ENCODE results near the gene TMEM252.

Gene TMEM252, protein sequence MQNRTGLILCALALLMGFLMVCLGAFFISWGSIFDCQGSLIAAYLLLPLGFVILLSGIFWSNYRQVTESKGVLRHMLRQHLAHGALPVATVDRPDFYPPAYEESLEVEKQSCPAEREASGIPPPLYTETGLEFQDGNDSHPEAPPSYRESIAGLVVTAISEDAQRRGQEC

GRCh38 chr9:68540712-68541535, at the start of gene TMEM252:
Gene TMEM252 (minus strand): TSS chr9:68540883. CDS start chr9:68540814, 69 bp downstream.
- no peak for DNase-seq

DNA sequence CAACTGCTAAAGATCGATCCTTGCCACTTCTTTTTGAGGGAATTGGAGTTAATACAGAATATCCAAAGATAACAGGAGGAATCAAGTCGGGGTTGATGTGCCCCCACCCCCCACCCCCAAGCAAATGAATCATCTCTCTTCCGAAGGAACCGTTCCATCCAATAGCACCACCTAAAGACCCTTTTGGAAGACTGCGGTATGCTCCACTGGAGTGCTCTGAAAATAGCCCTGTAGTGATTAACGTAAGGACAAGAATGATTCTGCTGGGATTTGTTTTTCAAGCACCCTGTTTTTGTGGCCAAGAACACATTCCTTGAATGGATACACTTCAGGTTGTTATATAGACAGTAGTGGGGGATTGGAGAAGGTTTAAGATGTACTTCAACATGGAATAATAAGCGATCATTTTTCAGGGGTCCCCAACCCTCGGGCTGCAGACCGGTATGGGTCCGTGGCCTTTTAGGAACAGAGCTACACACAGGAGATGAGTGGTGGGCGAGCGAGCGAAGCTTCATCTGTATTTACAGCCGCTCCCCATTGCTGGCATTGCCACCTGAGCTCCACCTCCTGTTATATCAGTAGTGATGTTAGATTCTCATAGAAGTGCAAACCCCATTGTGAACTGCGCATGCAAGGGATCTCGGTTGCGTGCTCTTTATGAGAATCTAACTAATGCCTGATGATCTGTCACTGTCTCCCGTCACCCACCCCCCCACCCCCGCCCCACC, 44.5 kb upstream of the TMEM252 start:
- no peak for DNase-seq

- DNase-seq, result peak; percentile 59
Observed at GRCh38 chr9:68584189-68585033, 43.7 kb upstream of the TMEM252 start.

DNA sequence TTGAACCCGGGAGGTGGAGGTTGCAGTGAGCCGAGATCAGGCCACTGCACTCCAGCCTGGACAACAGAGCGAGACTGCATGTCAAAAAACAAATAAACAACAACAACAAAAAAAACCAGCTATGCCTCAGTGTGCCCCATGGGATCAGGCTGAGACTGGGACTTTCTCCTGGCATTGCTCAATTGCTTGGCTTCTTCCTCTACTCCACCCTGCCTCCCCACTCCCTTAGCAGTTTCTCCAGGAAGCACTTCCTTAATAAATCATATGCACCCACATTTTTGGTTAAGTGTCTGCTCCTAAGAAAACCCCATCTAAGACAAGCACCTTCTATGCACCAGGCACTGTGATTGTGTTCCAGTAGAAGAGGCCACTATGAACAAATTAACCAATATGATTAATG, 41.0 kb upstream of the TMEM252 start:
- DNase-seq, result no peak

GRCh38 chr9:68577774-68578591, 37.3 kb upstream of the TMEM252 start:
- DNase-seq, result no peak

GRCh38 chr9:68575817-68576216, 35.1 kb upstream of the TMEM252 start:
- DNase-seq, result no peak

GRCh38 chr9:68574150-68574549, 33.5 kb upstream of the TMEM252 start:
- DNase-seq, result no peak

DNA sequence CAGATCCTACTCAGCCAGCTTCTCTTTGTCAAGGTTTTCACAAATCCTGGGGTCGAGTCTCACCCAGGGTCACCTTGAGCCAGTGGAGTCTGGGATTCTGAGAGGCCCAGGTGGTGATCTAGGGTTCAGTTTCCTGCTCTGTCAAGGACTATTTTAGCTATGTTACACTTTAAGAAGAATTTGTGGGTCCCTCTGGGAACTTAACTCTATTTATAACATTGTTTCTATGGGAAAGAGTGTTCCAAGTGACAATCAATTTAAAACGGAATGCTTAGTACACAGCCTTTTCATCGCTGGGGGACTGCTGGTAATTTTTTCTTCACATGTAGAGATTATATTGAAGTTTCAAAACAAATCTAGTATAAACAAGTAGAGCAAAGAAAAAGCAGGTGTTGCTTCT, 26.9 kb upstream of the TMEM252 start:
- no peak for DNase-seq

DNA sequence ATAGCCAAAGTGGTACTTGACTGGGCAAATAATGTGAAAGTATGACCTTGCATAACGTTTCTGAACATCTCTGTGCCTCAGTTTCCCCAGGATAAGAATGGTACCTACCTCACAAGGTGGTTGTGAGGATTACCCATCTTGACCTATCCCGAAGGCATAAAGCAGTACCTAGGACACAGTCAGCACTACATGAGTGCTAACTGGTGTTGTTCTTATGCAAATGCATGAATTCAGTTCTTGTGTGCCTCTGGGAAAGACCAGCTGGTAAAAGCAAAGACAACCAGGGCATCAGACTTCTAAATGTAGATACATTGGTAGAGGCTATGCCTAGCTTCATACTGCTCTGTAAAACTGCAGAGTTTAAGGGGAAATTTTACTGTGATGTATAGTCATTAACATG, 21.8 kb upstream of the TMEM252 start:
- DNase-seq, result no peak

GRCh38 chr9:68560071-68560844, 19.6 kb upstream of the TMEM252 start:
- DNase-seq, result no peak

DNA sequence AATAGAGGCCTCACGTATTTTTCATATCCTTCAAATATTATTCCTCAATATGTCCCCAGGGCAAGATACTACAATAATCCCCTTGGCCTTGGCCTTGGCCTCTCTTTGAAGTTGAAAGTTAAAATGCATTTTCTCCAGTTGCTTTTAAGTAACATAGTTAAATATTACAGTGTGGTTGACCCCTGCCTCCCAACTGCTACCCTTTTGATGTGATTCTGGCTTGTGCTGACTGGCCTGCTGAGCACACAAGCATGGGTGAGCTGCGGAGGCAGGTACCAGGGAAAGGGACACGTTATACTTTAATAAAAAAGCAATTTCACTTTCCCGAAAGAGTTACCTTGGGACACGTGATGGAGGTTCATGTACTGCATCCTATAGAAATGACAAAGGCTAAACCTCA, 17.9 kb upstream of the TMEM252 start:
- DNase-seq, result no peak

GRCh38 chr9:68555437-68556150, 14.9 kb upstream of the TMEM252 start:
- no peak for DNase-seq

- DNase-seq, result no peak
Observed at GRCh38 chr9:68552700-68553476, 12.2 kb upstream of the TMEM252 start.

DNA sequence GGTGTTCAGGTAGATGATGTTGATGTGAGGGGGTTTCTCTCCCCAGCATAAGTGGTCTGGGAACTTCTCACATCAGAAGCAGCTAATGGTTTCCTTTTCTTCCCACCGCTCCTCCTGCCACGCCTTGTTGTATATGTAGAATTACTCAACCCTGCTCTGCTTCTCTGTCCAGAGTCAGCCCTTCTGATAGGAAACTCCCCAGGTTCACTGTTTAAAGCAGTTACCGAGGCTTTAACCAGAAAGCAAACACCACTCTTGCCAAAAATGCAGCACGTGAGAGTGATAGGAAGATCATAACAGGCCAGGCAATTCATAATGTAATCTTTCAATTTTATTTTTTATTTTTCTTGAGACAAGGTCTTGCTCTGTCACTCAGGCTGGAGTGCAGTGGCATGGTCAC, 10.5 kb upstream of the TMEM252 start:
- DNase-seq, result no peak

GRCh38 chr9:68548241-68548640, 7.6 kb upstream of the TMEM252 start:
- no peak for DNase-seq

DNA sequence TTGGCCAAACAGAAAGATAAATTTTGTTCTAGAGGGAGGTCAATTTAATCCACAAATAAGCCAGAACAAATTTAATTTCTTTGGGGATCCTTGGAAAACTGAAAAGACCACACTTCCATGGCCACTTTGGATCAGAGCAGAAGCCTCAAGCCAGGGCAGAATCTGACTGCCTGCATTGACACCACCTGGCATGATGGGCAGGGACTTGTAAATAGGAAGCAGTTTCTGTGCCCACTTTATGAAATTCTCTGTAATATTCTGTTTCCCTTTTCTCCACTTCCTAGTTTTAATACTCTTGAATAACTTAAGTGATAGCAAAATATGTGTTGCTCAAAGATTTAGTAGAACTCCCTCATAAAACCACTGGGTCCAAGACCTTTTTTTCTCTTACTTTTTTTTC, 6.7 kb upstream of the TMEM252 start:
- no peak for DNase-seq

DNA sequence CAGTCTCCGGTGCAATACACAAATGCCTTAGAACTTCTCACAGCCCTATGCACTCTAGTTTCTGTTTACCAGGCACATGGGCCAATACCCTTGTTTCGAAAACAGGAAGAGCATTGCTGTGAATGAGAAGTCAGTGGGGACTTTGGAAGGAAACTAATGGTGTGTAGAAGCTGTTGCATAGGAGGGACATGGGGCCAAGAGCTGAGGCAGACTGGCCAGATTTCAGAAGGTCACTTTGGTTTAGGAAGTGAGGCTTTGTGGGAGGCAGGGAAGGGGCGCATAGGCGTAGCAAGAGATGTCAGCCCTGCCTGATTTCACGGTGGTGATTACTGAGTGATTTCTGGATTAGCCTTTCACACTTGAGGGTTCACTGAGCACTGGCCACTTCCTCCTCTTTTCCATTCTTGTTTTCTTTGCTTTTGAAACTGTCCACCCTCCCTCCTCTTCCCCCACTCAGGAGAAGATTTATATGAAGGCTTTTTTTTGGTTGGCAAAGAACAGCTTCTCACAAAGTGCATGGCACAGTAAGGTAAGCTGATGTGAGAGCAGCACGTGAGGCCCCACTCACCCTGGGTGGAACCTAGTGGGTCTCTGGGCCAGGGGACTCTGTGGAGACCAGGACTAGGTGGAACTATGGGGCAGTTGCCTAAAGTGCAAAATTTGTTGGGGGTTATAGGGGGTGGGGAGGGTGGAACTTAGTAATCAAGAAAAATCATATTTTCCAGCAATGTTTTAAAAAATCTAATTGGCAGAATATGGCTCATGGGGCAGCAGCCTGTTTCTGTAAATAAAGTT, 6.1 kb upstream of the TMEM252 start:
- no peak for DNase-seq

DNA sequence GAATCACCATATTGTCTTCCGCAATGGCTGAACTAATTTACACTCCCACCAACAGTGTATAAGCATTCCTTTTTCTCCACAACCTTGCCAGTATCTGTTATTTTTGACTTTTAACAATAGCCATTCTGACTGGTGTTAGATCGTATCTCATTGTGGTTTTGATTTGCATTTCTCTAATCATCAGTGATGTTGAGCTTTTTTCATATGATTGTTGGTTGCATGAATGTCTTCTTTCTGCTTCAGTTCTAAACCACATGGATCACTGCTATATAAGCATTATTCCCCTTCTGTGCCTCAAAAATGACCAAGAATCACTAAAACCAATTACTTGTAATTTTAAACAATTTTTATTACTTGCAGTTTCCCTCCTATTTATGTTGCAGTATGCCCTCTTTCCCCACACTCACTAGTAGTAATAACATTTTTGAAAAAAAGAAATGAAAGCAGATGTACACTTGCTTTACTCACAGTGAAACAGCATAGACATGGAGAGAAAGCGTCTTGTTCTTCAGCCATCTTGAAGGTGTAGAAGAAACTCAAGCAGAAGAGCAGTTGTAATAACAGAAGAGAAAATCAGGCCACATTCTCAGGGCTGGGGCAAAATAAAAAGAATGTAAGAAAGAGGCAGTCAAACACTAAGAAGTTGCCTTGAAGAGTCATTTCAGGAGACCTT, 4.5 kb upstream of the TMEM252 start:
- no peak for DNase-seq
